MM.1S (cell line): ENCODE results near the gene CYREN.

Experiments used
- EZH2 ChIP-seq: fragments of 300-600 bp; sonication (generic); optimal IDR thresholded peaks from 2 replicates; pipeline ENCODE3; 2017; ENCODE audit warnings: low read depth, mild to moderate bottlenecking, antibody characterized with exemption, low read length, mixed read lengths
- EZH2phosphoT487 ChIP-seq: fragments of 300-600 bp; sonication (generic); IDR thresholded peaks from 2 replicates; pipeline ENCODE4 v1.6.1; 2018; ENCODE audit warnings: antibody characterized with exemption, low read length

- TF ChIP-seq EZH2 (no peak), EZH2phosphoT487 (no peak)
Observed at GRCh38 chr7:135184254-135184841, 13.8 kb upstream of the CYREN start.
